ENCODE results near the gene STK17A. TPM values are rescaled to one million over a fixed set of nuclear protein-coding genes. Genes with fewer than 3 reads are reported as not detected.

Gene STK17A
- 117 and 134 TPM in 2 replicates for total RNA-seq

GRCh38 chr7:43582503-43583423 is at the start of gene STK17A:
Gene STK17A, plus strand, starts transcription at chr7:43583108. Its CDS starts 136 bp downstream, at chr7:43583244.

Other genes with a start within 250 kb of the STK17A start
- gene COA1, start 146.4 kb downstream of the STK17A start, total RNA-seq: 31.3 and 43.5 TPM in 2 replicates
- gene BLVRA, start 175.6 kb downstream of the STK17A start, total RNA-seq: 31.3 and 32.0 TPM in 2 replicates

All from tracheal epithelial cell (primary cell).